ENCODE measurements around the gene SLC26A1.

DNA sequence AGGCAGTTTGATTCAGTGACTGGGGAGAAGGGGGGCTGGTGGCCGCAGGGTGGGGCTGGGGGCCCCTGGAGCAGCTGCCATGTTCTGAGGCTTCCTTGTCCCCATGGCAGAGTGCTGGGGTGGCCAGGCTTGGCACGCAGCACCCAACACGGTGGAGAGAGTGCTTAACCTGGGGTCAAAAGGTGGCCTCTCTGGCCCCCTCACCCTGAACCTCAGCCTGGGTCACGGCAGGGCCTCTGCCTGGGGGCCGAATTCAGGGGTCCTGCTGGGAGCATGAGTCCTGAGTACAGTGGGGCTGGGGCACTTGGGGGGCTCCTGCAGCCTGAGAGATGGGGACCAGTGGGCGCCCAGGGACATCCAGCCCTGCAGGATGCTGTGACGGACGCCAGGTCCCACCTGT is 38.1 kb upstream of the SLC26A1 start:
- TF ChIP-seq CTCF (IDR thresholded peaks at IDR 0.05) (no peak), POLR2A (IDR thresholded peaks at IDR 0.05) (no peak)
